GM18507 (cell line): ENCODE measurements around the gene SUPT20HL2.
"Not testable (repeated sequence)": the region's sequence is repeated elsewhere in the genome, so short reads cannot be mapped to it uniquely, and the experiment has no call there.

Source experiments
- DNase-seq: peaks from one replicate; pipeline ENCODE4 v3.0.0; 2011; ENCODE audit warnings: low read depth; ENCODE audit not compliant: insufficient read length; ENCODE audit errors: extremely low spot score
- FAIRE-seq: peaks from 2 replicates; lab custom pipeline; 2011; peaks lifted over from hg19 to GRCh38; lab: Jason Lieb, UNC

Gene SUPT20HL2

GRCh38 chrX:24311507-24312248 lies 2.2 kb downstream of the SUPT20HL2 start:
- DNase-seq, FAIRE-seq: not testable (repeated sequence)

GRCh38 chrX:24310916-24311315 lies 3.0 kb downstream of the SUPT20HL2 start:
- not testable (repeated sequence) for FAIRE-seq

GRCh38 chrX:24309580-24310374 lies 4.1 kb downstream of the SUPT20HL2 start:
- not testable (repeated sequence) for DNase-seq, FAIRE-seq

More at GRCh38 chrX:24310916-24311315, 3.0 kb downstream of the SUPT20HL2 start:
- not testable (repeated sequence) for DNase-seq

- peak; percentile 51 for FAIRE-seq
- not testable (repeated sequence) for DNase-seq
These were observed 5.1 kb downstream of the SUPT20HL2 start for GRCh38 chrX:24308803-24309202.

GRCh38 chrX:24306440-24306839 lies 7.4 kb downstream of the SUPT20HL2 start:
- FAIRE-seq (no peak), DNase-seq (no peak)

DNA sequence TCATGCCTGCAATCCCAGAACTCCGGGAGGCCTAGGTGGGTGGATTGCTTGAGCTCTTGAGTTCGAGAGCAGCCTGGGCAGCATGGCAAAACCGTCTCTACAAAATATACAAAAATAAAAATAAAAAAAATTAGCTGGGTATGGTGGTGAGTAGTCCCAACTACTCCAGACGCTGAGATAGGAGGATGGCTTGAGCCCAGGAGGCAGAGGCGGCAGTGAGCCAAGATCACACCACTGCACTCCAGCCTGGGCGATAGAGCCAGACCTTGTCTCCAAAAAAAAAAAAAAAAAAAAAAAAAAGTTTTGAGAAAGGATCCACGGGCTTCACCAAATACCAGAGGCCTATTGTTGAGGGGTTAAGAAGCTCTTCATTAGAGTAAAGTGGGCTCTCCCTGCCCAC lies 8.0 kb downstream of the SUPT20HL2 start:
- FAIRE-seq (no peak), DNase-seq (no peak)

GRCh38 chrX:24301806-24302205 lies 12.1 kb downstream of the SUPT20HL2 start:
- FAIRE-seq (no peak), DNase-seq (no peak)

DNA sequence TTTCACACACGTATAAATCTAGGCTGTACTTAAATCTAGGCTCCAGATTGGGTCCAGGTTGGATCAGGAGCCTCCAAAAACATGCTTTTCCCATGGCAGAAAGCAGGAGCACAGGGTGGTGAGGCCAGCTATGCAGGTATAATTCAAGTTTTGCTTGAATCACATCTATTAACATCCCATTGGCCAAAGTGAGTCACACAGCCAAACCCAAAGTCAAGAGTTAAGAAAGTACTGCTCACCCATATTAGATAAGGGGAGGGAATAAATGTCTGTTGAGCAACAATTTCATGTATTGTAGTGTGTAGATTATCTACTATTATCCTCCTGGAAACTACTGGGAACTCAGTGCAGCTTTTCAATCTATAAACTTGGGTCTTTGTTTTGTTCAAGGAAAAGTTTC lies 12.8 kb downstream of the SUPT20HL2 start:
- FAIRE-seq (no peak), DNase-seq (no peak)

GRCh38 chrX:24298191-24298590 lies 15.7 kb downstream of the SUPT20HL2 start:
- FAIRE-seq (no peak), DNase-seq (no peak)

DNA sequence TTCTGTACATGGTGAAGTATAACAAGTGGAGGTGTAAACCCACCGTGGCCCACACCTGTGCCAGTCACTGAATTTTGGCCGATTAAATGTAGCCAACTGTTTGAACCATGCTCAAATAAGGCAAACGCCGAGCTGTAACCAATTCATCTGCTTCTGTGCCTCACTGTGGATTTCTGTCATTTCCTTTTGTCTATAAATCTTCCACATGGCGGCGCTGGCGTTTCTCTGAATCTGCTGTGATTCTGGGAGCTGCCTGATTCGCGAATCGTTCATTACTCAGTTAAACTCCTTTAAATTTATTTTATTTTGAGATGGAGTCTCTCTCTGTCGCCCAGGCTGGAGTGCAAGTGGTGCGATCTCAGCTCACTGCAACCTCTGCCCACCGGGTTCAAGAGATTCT lies 19.2 kb downstream of the SUPT20HL2 start:
- FAIRE-seq: peak; percentile 12

DNA sequence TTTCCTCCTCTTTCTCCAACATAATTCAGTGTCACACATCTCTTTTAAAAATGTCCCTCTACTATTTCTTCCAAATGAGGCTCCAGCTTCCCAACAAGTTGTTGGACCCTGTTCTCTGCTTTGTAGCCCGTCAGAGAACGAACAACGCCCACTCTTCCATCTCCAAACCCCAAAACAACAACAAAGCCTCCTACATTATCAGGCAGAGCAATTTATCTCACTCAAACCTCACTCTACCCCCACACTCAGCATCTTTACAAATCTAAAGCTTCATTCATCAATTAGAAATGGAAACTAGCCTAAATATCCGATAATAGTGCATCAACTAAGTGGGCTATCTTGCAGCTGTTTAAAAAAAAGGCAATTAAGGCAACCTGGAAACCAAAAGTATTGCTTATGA lies 20.5 kb downstream of the SUPT20HL2 start:
- DNase-seq (no peak), FAIRE-seq (no peak)

More for the DNA sequence above, 19.2 kb downstream of the SUPT20HL2 start:
- DNase-seq: no peak

GRCh38 chrX:24292353-24292752 lies 21.5 kb downstream of the SUPT20HL2 start:
- peak; percentile 18 for FAIRE-seq
- DNase-seq: no peak

- FAIRE-seq: no peak
These were observed 28.8 kb downstream of the SUPT20HL2 start for GRCh38 chrX:24285082-24285481.

DNA sequence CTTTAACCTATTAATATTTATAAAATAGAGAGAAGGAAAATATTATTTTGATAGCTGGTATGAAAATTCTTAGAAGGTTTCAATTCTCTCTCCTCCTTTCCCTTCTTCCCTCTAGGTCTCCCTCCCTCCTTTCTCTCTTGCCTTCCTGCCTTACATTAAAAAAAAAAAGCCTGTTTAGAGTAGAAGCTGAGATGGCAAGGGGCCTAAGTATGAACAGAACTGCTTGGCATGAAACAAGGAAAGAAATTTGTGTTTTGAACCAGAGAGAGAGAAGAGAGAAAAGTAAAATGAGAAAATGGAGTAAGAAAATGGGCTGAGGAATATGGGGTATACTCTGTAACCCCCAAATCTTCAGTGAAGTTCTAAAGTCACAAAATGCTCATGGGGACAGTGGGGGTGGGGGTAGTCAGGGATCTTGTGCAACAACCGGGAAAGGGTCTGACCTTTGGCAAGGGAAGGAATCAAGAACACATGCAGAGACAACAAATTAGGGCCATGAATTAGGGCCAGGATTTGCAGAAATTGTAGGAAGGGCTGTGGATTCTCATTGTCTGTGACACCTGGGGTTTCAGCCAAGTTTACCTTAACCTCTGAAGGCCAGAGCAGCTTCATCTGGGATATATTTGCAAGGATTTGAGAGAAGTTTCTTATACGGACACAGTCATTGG lies 30.6 kb downstream of the SUPT20HL2 start:
- FAIRE-seq (no peak), DNase-seq (no peak)

More at GRCh38 chrX:24285082-24285481, 28.8 kb downstream of the SUPT20HL2 start:
- no peak for DNase-seq

- peak; percentile 66 for FAIRE-seq
- DNase-seq: no peak
These were observed 31.3 kb downstream of the SUPT20HL2 start for GRCh38 chrX:24282381-24283126.

DNA sequence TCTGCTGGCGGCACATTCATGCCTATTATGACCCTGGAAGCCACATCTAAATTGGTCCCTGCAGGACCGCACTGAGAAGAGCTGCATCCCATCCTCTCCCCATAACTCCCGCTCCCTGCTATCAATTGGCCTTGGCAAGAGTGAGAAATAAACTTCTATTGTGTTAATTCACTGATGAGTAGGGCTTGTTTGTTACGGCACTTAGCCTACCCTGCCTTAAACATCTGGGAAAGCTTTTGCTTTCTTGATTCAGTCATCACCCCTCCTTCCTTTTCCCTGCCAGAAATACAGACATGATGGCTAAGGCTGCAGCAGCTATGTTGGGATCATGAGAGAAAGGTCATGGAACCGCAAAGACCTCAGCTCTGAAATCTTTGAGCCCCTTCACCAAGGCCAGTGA lies 36.5 kb downstream of the SUPT20HL2 start:
- FAIRE-seq: no peak

GRCh38 chrX:24276015-24276414 lies 37.9 kb downstream of the SUPT20HL2 start:
- DNase-seq: no peak
- FAIRE-seq: peak; percentile 12

More for the DNA sequence above, 36.5 kb downstream of the SUPT20HL2 start:
- DNase-seq: no peak

DNA sequence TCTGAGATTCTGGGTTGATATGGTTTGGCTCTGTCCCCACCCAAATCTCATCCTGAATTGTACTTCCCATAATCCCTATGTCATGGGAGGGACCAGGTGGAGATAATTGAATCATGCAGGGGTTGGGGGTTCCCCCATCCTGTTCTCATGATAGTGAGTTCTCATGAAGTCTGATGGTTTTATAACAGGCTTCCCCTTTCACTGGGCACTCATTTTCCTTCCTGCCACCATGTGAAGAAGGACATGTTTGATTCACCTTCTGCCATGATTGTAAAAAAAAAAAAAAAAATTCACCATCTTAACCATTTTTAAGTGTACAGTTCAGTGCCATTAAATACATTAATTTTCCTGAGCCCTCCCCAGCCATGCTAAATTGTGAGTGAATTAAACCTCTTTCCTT lies 42.6 kb downstream of the SUPT20HL2 start:
- DNase-seq (no peak), FAIRE-seq (no peak)

DNA sequence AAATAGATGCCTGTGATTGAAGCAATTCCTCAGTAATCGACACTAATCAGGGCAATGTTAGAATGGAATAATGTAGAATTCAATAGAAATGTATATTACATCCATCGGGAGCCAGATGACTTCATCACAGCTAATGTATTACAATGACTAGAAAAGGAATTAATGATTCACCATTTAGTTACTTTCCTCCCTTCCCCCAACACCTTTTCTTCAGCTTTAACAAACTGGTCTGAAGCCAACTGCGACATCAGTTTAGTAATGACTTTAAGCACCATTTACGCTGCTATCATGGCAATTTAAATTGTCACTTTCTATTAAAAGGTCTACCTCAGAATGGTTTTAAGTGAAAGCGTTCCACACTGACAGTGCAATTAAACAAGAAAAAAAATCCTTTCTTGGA lies 45.1 kb downstream of the SUPT20HL2 start:
- FAIRE-seq: no peak
- no peak for DNase-seq
